ENCODE results near the gene TTBK1.

TTBK1 gene

GRCh38 chr6:43226192-43226851 is 17.0 kb upstream of the TTBK1 start:
- no peak for DNase-seq

GRCh38 chr6:43228951-43229802 is 14.1 kb upstream of the TTBK1 start, which contains the start of gene DNPH1:
DNPH1 (minus strand) TSS chr6:43229481; CDS start chr6:43229456, 25 bp downstream.
- no peak for DNase-seq

GRCh38 chr6:43229803-43230620 is 13.3 kb upstream of the TTBK1 start:
- DNase-seq, result no peak

GRCh38 chr6:43231053-43231452 is 12.2 kb upstream of the TTBK1 start:
- no peak for DNase-seq

- no peak for DNase-seq
These were observed 11.4 kb upstream of the TTBK1 start for GRCh38 chr6:43231735-43232450.

- DNase-seq, result no peak
These were observed 7.4 kb upstream of the TTBK1 start for GRCh38 chr6:43235841-43236240.

DNA sequence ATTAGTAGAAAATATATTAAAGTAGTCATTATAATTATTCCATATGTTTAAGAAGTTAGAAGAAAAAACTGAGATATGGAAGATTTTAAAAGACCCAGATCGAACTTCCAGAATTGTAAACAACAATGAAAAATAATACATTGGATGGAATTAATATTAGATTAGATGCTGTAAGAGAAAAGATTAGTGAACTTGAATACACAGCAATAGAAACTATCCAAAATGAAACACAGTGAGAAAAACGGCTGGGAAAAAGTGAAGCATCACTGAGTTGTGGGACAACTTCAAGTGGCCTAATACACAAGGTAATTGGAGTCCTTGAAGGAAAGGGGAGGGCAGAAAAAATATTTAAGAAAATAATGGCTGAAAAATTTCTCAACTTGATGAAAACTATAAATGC is 4.2 kb upstream of the TTBK1 start:
- no peak for DNase-seq

GRCh38 chr6:43240950-43241349 is 2.3 kb upstream of the TTBK1 start:
- DNase-seq, result no peak

DNA sequence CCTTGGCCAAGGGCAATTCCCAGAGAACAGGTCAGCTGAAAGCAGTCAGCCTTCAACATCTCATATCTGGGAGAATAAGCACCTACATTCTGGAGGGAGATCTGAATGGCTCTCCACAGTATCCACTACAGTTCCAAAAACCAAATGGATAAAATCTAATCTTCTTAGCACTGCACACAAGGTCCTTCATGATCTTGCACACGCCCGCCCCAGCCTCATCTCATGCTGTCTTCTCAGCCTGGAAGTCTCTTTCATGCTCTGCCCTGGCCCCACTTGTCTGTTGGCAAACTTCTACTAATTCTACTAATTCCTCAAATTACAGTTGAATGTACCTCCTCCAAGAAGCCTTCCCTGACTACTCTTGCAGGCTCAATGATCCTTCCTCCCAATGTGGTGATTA is 1.8 kb upstream of the TTBK1 start:
- no peak for DNase-seq

GRCh38 chr6:43243664-43244321 is 512 bp downstream of the TTBK1 start:
- DNase-seq, result no peak

DNA sequence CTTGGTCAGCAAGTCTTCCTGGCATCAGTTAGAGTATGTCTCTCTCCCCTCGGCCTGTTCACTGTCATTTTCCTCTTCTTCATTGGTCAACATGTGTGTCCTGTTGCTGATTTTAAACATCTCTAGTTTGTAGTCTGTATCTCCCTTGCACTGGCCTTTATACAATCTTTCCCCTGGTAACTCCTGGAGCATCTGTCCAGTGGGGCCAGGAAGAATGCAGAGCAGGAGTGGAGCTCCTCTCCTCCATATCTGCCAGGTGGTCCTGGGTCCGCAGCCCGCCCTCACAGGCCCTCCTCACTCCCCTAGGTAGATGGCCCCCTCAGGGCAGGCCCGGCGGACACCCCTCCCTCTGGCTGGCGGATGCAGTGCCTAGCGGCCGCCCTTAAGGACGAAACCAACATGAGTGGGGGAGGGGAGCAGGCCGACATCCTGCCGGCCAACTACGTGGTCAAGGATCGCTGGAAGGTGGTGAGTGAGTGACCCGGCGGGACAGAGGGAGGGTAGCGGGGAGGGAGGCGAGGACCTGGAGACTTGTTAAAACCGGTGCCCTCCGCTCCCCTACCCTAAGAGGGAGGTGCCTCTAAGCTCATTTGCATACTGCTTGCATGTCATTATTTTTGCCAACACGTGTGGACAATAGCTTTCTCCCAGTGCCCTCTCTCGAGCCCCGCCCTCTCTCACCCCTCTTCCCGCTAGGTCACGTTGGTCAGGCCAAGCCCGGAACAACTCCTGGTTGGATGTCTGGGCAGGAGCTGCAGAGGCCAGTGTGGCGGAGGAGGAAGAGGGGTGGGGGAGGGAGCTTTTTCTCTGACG is 3.2 kb downstream of the TTBK1 start:
- DNase-seq, result no peak

- no peak for DNase-seq
These were observed 4.1 kb downstream of the TTBK1 start for GRCh38 chr6:43247114-43247999.

- no peak for DNase-seq
These were observed 4.8 kb downstream of the TTBK1 start for GRCh38 chr6:43248101-43248500.

- no peak for DNase-seq
These were observed 5.5 kb downstream of the TTBK1 start for GRCh38 chr6:43248791-43249190.

DNA sequence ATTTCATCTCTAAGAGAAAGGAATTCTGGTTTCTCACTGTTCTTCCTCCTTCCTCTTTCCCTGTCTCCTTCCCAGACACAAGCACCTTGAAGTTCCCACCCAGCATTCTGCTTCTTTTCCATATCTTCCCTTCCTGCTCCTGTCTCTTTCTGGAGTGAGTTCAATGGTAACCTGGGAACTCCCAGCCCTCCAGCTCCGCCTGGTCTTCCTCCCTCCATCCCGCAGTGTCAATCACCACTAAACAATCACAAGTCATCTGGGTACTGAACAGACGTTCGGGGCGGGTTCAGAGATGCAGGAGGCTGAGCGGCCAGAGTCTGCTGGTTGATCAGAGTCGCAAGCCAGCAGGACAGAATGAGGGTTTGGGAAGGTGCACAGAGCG is 7.7 kb downstream of the TTBK1 start:
- DNase-seq, result no peak

DNA sequence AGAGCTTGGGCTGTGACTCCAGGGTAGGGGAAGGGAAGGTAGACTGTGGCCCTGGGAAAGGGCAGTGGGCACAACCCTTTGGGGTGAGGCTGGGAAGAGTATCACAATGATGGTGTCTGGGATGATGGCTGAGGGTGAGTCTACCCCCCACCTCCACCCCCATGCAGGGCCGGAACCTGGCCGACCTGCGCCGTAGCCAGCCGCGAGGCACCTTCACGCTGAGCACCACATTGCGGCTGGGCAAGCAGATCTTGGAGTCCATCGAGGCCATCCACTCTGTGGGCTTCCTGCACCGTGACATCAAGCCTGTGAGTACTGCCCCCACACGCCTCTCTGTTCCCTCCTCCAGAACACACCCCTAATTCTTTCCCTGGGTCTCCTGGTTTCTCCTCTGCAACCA is 10.1 kb downstream of the TTBK1 start:
- DNase-seq, result no peak

GRCh38 chr6:43254138-43254817 is 11.0 kb downstream of the TTBK1 start:
- DNase-seq, result no peak

DNA sequence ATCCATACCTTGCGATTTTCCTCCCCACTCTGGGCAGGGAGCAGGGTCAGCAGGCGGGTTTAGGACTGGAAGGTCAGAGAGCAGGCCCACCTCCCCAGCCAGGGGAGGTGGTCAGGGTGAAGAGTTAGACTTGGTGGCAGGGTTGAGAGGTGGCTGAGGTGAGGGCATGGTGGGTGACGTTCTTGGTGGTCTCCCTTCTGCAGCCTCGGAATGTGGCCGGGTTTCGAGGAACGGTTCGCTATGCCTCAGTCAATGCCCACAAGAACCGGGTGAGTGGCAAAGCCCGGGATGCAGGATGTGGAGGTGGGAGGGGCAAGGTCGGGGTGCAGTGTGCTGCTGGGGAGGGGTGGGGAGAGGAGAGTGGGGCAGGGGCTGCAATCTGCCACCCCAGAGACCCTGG is 11.6 kb downstream of the TTBK1 start:
- DNase-seq, result no peak

DNA sequence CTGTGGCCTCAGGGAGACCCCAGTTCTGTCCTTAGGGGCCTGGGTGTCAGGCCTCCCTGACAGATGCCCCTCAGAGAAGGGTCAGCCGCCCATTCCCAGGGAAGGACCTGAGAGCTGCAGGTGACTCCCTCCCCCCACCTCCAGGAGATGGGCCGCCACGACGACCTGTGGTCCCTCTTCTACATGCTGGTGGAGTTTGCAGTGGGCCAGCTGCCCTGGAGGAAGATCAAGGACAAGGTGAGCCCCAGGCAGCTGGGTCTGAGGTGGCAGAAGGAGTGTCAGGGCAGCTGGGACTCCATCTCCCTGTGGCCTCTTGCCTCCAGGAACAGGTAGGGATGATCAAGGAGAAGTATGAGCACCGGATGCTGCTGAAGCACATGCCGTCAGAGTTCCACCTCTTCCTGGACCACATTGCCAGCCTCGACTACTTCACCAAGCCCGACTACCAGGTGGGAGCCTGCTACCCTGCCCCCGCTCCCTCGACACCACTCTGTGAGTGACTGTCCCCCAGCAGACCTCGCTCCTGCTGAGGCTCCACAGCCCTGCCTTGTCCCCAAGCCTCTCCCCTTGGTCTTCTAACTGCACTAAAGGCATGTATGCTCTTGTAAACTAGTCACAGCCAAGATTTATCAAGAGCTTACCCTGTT is 12.2 kb downstream of the TTBK1 start:
- DNase-seq, result no peak
